HG02870 (cell line): ENCODE data around the gene CASP12.
A peak's percentile ranks its signal among the peaks of the same experiment; 100 is the strongest.
"Not testable (repeated sequence)": the region's sequence is repeated elsewhere in the genome, so short reads cannot be mapped to it uniquely, and the experiment has no call there.

Experiments
- ATAC-seq: cut with Tn5 transposase; IDR thresholded peaks from one replicate; pipeline ENCODE4 v1.9.1; 2021; ENCODE audit warnings: mild to moderate bottlenecking, moderate library complexity; ENCODE audit not compliant: unreplicated experiment

Gene CASP12

GRCh38 chr11:104897891-104898684, at the start of gene CASP12:
Gene CASP12, minus strand, starts transcription at chr11:104898460.
- ATAC-seq, result peak; percentile 86

- peak; percentile 96 for ATAC-seq
Measured at GRCh38 chr11:104946907-104947306, 48.6 kb upstream of the CASP12 start.

- ATAC-seq, result no peak
Measured at GRCh38 chr11:104944076-104944475, 45.8 kb upstream of the CASP12 start.

- no peak for ATAC-seq
Measured at GRCh38 chr11:104943561-104943960, 45.3 kb upstream of the CASP12 start.

- ATAC-seq, result no peak
Measured at GRCh38 chr11:104934594-104934993, 36.3 kb upstream of the CASP12 start.

- ATAC-seq, result not testable (repeated sequence)
Measured at GRCh38 chr11:104934073-104934472, 35.8 kb upstream of the CASP12 start.

GRCh38 chr11:104928811-104929210, 30.6 kb upstream of the CASP12 start:
- ATAC-seq, result no peak

GRCh38 chr11:104926771-104927611, 28.7 kb upstream of the CASP12 start:
- no peak for ATAC-seq

GRCh38 chr11:104925850-104926249, 27.6 kb upstream of the CASP12 start:
- ATAC-seq, result no peak

GRCh38 chr11:104918113-104918824, 20.0 kb upstream of the CASP12 start:
- no peak for ATAC-seq

- ATAC-seq, result no peak
Measured at GRCh38 chr11:104917271-104918112, 19.2 kb upstream of the CASP12 start.

- no peak for ATAC-seq
Measured at GRCh38 chr11:104916442-104916841, 18.2 kb upstream of the CASP12 start.

GRCh38 chr11:104912102-104912501, 13.8 kb upstream of the CASP12 start:
- ATAC-seq, result no peak

- ATAC-seq, result no peak
Measured at GRCh38 chr11:104908186-104908531, 9.9 kb upstream of the CASP12 start.

- ATAC-seq, result peak; percentile 79
Measured at GRCh38 chr11:104907521-104908185, 9.4 kb upstream of the CASP12 start.

GRCh38 chr11:104905271-104905670, 7.0 kb upstream of the CASP12 start:
- ATAC-seq, result no peak

GRCh38 chr11:104899226-104899625, 966 bp upstream of the CASP12 start:
- no peak for ATAC-seq

GRCh38 chr11:104898685-104899013, 389 bp upstream of the CASP12 start:
- no peak for ATAC-seq

- no peak for ATAC-seq
Measured at GRCh38 chr11:104895634-104896033, 2.6 kb downstream of the CASP12 start.

- no peak for ATAC-seq
Measured at GRCh38 chr11:104893876-104894275, 4.4 kb downstream of the CASP12 start.
